WTC11 (cell line): ENCODE measurements around the gene CAP1. TPM values are rescaled to one million over a fixed set of nuclear protein-coding genes. Genes with fewer than 3 reads are reported as not detected.

Experiments used
- CBFB ChIP-seq: sonication (generic); formaldehyde crosslinking; IDR thresholded peaks from 2 replicates; pipeline ENCODE4 v1.8.1; 2022; ENCODE audit warnings: mild to moderate bottlenecking, low read depth, missing genetic modification reagents
- CREB1 ChIP-seq: sonication (generic); formaldehyde crosslinking; IDR thresholded peaks from 2 replicates; pipeline ENCODE4 v1.8.0; 2023; ENCODE audit warnings: mild to moderate bottlenecking, missing genetic modification reagents
- EMX1 ChIP-seq: fragments of 250-450 bp; sonication (Bioruptor Pico); IDR thresholded peaks from 2 replicates; pipeline ENCODE4 v1.8.0; 2021; ENCODE audit warnings: mild to moderate bottlenecking
- ETV6 ChIP-seq: sonication (generic); formaldehyde crosslinking; IDR thresholded peaks from 2 replicates; pipeline ENCODE4 v1.8.1; 2022; ENCODE audit warnings: mild to moderate bottlenecking, missing genetic modification reagents
- FOXK1 ChIP-seq: sonication (generic); formaldehyde crosslinking; IDR thresholded peaks from 2 replicates; pipeline ENCODE4 v1.8.0; 2022; ENCODE audit warnings: mild to moderate bottlenecking, moderate library complexity, missing genetic modification reagents
- FOXP1 ChIP-seq: sonication (generic); formaldehyde crosslinking; IDR thresholded peaks from 2 replicates; pipeline ENCODE4 v1.8.0; 2022; ENCODE audit warnings: missing genetic modification reagents, mild to moderate bottlenecking, moderate library complexity, borderline replicate concordance
- GRHL2 ChIP-seq: fragments of 250-450 bp; sonication (Bioruptor Pico); IDR thresholded peaks from 2 replicates; pipeline ENCODE4 v1.8.0; 2022; ENCODE audit warnings: mild to moderate bottlenecking, moderate library complexity; ENCODE audit not compliant: insufficient replicate concordance, severe bottlenecking
- IRF2 ChIP-seq: sonication (generic); formaldehyde crosslinking; IDR thresholded peaks from 2 replicates; pipeline ENCODE4 v1.8.0; 2022; ENCODE audit warnings: low read depth, missing genetic modification reagents, borderline replicate concordance
- KAT7 ChIP-seq: sonication (generic); formaldehyde crosslinking; IDR thresholded peaks from 2 replicates; pipeline ENCODE4 v1.8.1; 2023; ENCODE audit warnings: missing genetic modification reagents, mild to moderate bottlenecking, borderline replicate concordance
- MXD4 ChIP-seq: fragments of 250-450 bp; sonication (Bioruptor Pico); IDR thresholded peaks from 2 replicates; pipeline ENCODE4 v1.8.0; 2021; ENCODE audit warnings: mild to moderate bottlenecking, moderate library complexity, borderline replicate concordance
- NFE2L1 ChIP-seq: sonication (generic); formaldehyde crosslinking; IDR thresholded peaks from 2 replicates; pipeline ENCODE4 v1.8.1; 2023; ENCODE audit warnings: missing genetic modification reagents
- SOX15 ChIP-seq: fragments of 250-450 bp; sonication (Bioruptor Pico); IDR thresholded peaks from 2 replicates; pipeline ENCODE4 v1.9.0; 2021; ENCODE audit warnings: mild to moderate bottlenecking
- TCF7 ChIP-seq: sonication (generic); formaldehyde crosslinking; IDR thresholded peaks from 2 replicates; pipeline ENCODE4 v1.8.0; 2022; ENCODE audit warnings: mild to moderate bottlenecking, low read depth, missing genetic modification reagents, moderate library complexity
- TEAD1 ChIP-seq: sonication (generic); formaldehyde crosslinking; IDR thresholded peaks from 2 replicates; pipeline ENCODE4 v1.8.0; 2022; ENCODE audit warnings: mild to moderate bottlenecking, missing genetic modification reagents
- TEAD4 ChIP-seq: sonication (generic); formaldehyde crosslinking; IDR thresholded peaks from 2 replicates; pipeline ENCODE4 v1.8.0; 2022; ENCODE audit warnings: mild to moderate bottlenecking, missing genetic modification reagents
- ZNF423 ChIP-seq: fragments of 250-450 bp; sonication (Bioruptor Pico); IDR thresholded peaks from 2 replicates; pipeline ENCODE4 v2.1.2; 2022; ENCODE audit warnings: mild to moderate bottlenecking, moderate library complexity
- total RNA-seq: library from RNA; stranded (reverse); gene quantifications from 3 replicates; pipeline ENCODE4 v1.2.3, GENCODE V29; 2021
- TF ChIP-seq, protein P1 (sequence below): fragments of 250-450 bp; sonication (Bioruptor Pico); IDR thresholded peaks from 2 replicates; pipeline ENCODE4 v1.9.0; 2021; ENCODE audit warnings: mild to moderate bottlenecking, borderline replicate concordance
- TF ChIP-seq, protein P2 (sequence below): sonication (generic); formaldehyde crosslinking; IDR thresholded peaks from 2 replicates; pipeline ENCODE4 v1.8.1; 2023; ENCODE audit warnings: mild to moderate bottlenecking, missing genetic modification reagents, moderate library complexity
- TF ChIP-seq, protein P3 (sequence below): sonication (generic); formaldehyde crosslinking; IDR thresholded peaks from 2 replicates; pipeline ENCODE4 v1.8.1; 2022; ENCODE audit warnings: mild to moderate bottlenecking, missing genetic modification reagents, moderate library complexity, borderline replicate concordance
- TF ChIP-seq, protein P4 (sequence below): sonication (generic); formaldehyde crosslinking; IDR thresholded peaks from 2 replicates; pipeline ENCODE4 v1.8.1; 2022; ENCODE audit warnings: low read depth, mild to moderate bottlenecking, moderate library complexity, missing genetic modification reagents, borderline replicate concordance
- TF ChIP-seq, protein P5 (sequence below): sonication (generic); formaldehyde crosslinking; IDR thresholded peaks from 2 replicates; pipeline ENCODE4 v1.8.0; 2022; ENCODE audit warnings: mild to moderate bottlenecking, missing genetic modification reagents
- TF ChIP-seq, protein P6 (sequence below): fragments of 250-450 bp; sonication (Bioruptor Pico); IDR thresholded peaks from 2 replicates; pipeline ENCODE4 v1.8.0; 2021; ENCODE audit warnings: mild to moderate bottlenecking
- TF ChIP-seq, protein P7 (sequence below): sonication (generic); formaldehyde crosslinking; IDR thresholded peaks from 2 replicates; pipeline ENCODE4 v1.8.0; 2023; ENCODE audit warnings: missing genetic modification reagents
- TF ChIP-seq, protein P8 (sequence below): fragments of 250-450 bp; sonication (Bioruptor Pico); IDR thresholded peaks from 2 replicates; pipeline ENCODE4 v2.1.2; 2022; ENCODE audit warnings: mild to moderate bottlenecking, moderate library complexity
- TF ChIP-seq, protein P9 (sequence below): fragments of 200-600 bp; IDR thresholded peaks from 2 replicates; pipeline ENCODE4 v1.8.0; 2022; ENCODE audit warnings: antibody characterized with exemption

Gene CAP1
- total RNA-seq, 1 experiment from 2014 or later, result 304 TPM

DNA sequence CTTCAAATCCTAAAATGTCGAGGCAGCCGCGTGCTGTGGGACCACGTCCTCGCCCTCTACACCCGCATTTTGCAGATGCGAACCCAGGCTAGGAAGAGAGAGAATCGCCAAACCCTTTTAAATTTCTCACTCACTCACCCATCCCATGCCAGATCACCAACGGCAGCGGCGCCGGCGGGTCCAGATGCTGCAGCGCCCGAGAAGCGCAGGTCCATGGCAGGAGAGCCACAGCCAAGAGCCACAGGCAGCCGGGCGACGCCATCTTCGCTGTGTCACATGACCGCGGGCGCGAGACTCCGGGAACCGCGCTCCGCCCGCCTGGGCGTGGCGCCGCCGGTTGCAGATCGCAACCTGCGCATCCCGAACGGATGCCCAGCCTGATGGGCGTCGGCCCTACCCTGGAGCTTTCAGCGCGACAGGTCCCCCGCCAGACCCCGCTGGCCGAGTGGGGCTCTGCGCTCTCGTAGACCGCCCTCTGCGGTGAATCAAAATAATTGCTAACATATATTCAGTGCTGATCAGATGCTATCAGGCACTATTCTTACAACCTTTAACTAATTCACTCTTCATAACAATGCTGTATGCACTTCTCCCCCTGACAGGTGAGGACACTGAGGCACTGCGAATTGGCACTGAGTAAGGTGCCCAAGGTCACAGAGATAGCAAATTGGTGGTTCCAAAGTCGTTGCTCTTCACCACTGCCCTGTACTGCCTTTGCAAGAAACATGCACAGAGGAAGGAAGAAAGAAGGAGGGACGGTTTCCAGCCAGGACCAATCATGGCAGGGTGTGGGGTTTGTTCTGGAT, 56.7 kb downstream of the CAP1 start, which contains the start of gene PPT1 (continued):
- TF ChIP-seq, protein P1, sequence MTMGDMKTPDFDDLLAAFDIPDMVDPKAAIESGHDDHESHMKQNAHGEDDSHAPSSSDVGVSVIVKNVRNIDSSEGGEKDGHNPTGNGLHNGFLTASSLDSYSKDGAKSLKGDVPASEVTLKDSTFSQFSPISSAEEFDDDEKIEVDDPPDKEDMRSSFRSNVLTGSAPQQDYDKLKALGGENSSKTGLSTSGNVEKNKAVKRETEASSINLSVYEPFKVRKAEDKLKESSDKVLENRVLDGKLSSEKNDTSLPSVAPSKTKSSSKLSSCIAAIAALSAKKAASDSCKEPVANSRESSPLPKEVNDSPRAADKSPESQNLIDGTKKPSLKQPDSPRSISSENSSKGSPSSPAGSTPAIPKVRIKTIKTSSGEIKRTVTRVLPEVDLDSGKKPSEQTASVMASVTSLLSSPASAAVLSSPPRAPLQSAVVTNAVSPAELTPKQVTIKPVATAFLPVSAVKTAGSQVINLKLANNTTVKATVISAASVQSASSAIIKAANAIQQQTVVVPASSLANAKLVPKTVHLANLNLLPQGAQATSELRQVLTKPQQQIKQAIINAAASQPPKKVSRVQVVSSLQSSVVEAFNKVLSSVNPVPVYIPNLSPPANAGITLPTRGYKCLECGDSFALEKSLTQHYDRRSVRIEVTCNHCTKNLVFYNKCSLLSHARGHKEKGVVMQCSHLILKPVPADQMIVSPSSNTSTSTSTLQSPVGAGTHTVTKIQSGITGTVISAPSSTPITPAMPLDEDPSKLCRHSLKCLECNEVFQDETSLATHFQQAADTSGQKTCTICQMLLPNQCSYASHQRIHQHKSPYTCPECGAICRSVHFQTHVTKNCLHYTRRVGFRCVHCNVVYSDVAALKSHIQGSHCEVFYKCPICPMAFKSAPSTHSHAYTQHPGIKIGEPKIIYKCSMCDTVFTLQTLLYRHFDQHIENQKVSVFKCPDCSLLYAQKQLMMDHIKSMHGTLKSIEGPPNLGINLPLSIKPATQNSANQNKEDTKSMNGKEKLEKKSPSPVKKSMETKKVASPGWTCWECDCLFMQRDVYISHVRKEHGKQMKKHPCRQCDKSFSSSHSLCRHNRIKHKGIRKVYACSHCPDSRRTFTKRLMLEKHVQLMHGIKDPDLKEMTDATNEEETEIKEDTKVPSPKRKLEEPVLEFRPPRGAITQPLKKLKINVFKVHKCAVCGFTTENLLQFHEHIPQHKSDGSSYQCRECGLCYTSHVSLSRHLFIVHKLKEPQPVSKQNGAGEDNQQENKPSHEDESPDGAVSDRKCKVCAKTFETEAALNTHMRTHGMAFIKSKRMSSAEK (CRISPR knock-in tag), result no peak
- TF ChIP-seq ETV6 (CRISPR knock-in tag), result peak; percentile 52; the same call in 1 of the 2 replicates
- no peak for TF ChIP-seq TCF7
- TF ChIP-seq CBFB, result no peak
- TF ChIP-seq, protein P2, sequence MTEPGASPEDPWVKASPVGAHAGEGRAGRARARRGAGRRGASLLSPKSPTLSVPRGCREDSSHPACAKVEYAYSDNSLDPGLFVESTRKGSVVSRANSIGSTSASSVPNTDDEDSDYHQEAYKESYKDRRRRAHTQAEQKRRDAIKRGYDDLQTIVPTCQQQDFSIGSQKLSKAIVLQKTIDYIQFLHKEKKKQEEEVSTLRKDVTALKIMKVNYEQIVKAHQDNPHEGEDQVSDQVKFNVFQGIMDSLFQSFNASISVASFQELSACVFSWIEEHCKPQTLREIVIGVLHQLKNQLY (CRISPR knock-in tag), result 0 out of 2 replicates have a peak, but pooled peaks have one; percentile 75
- peak; percentile 71 for TF ChIP-seq TEAD1 (CRISPR knock-in tag)
- no peak; the same call in 1 of the 2 replicates for TF ChIP-seq TEAD4 (CRISPR knock-in tag)
- TF ChIP-seq, protein P3, sequence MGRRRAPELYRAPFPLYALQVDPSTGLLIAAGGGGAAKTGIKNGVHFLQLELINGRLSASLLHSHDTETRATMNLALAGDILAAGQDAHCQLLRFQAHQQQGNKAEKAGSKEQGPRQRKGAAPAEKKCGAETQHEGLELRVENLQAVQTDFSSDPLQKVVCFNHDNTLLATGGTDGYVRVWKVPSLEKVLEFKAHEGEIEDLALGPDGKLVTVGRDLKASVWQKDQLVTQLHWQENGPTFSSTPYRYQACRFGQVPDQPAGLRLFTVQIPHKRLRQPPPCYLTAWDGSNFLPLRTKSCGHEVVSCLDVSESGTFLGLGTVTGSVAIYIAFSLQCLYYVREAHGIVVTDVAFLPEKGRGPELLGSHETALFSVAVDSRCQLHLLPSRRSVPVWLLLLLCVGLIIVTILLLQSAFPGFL (CRISPR knock-in tag), result no peak
- no peak for TF ChIP-seq ZNF423 (CRISPR knock-in tag)
- no peak for TF ChIP-seq GRHL2 (CRISPR knock-in tag)
- no peak for TF ChIP-seq EMX1 (CRISPR knock-in tag)
- 0 out of 2 replicates have a peak, but pooled peaks have one; percentile 33 for TF ChIP-seq CREB1 (CRISPR knock-in tag)
- TF ChIP-seq, protein P4, sequence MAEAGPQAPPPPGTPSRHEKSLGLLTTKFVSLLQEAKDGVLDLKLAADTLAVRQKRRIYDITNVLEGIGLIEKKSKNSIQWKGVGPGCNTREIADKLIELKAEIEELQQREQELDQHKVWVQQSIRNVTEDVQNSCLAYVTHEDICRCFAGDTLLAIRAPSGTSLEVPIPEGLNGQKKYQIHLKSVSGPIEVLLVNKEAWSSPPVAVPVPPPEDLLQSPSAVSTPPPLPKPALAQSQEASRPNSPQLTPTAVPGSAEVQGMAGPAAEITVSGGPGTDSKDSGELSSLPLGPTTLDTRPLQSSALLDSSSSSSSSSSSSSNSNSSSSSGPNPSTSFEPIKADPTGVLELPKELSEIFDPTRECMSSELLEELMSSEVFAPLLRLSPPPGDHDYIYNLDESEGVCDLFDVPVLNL, result no peak; the same call in 1 of the 2 replicates
- TF ChIP-seq, protein P5, sequence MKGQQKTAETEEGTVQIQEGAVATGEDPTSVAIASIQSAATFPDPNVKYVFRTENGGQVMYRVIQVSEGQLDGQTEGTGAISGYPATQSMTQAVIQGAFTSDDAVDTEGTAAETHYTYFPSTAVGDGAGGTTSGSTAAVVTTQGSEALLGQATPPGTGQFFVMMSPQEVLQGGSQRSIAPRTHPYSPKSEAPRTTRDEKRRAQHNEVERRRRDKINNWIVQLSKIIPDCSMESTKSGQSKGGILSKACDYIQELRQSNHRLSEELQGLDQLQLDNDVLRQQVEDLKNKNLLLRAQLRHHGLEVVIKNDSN (CRISPR knock-in tag), result peak; percentile 99
- TF ChIP-seq SOX15, result no peak
- no peak for TF ChIP-seq NFE2L1 (CRISPR knock-in tag)
- peak; percentile 81; the same call in 1 of the 2 replicates for TF ChIP-seq FOXK1 (CRISPR knock-in tag)
- TF ChIP-seq, protein P6, sequence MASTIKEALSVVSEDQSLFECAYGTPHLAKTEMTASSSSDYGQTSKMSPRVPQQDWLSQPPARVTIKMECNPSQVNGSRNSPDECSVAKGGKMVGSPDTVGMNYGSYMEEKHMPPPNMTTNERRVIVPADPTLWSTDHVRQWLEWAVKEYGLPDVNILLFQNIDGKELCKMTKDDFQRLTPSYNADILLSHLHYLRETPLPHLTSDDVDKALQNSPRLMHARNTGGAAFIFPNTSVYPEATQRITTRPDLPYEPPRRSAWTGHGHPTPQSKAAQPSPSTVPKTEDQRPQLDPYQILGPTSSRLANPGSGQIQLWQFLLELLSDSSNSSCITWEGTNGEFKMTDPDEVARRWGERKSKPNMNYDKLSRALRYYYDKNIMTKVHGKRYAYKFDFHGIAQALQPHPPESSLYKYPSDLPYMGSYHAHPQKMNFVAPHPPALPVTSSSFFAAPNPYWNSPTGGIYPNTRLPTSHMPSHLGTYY (CRISPR knock-in tag), result no peak
- no peak for TF ChIP-seq MXD4 (CRISPR knock-in tag)
- TF ChIP-seq, protein P7, sequence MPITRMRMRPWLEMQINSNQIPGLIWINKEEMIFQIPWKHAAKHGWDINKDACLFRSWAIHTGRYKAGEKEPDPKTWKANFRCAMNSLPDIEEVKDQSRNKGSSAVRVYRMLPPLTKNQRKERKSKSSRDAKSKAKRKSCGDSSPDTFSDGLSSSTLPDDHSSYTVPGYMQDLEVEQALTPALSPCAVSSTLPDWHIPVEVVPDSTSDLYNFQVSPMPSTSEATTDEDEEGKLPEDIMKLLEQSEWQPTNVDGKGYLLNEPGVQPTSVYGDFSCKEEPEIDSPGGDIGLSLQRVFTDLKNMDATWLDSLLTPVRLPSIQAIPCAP (CRISPR knock-in tag), result 0 out of 2 replicates have a peak, but pooled peaks have one; percentile 37
- TF ChIP-seq, protein P8, sequence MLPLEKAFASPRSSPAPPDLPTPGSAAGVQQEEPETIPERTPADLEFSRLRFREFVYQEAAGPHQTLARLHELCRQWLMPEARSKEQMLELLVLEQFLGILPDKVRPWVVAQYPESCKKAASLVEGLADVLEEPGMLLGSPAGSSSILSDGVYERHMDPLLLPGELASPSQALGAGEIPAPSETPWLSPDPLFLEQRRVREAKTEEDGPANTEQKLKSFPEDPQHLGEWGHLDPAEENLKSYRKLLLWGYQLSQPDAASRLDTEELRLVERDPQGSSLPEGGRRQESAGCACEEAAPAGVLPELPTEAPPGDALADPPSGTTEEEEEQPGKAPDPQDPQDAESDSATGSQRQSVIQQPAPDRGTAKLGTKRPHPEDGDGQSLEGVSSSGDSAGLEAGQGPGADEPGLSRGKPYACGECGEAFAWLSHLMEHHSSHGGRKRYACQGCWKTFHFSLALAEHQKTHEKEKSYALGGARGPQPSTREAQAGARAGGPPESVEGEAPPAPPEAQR, result no peak
- TF ChIP-seq, protein P9, sequence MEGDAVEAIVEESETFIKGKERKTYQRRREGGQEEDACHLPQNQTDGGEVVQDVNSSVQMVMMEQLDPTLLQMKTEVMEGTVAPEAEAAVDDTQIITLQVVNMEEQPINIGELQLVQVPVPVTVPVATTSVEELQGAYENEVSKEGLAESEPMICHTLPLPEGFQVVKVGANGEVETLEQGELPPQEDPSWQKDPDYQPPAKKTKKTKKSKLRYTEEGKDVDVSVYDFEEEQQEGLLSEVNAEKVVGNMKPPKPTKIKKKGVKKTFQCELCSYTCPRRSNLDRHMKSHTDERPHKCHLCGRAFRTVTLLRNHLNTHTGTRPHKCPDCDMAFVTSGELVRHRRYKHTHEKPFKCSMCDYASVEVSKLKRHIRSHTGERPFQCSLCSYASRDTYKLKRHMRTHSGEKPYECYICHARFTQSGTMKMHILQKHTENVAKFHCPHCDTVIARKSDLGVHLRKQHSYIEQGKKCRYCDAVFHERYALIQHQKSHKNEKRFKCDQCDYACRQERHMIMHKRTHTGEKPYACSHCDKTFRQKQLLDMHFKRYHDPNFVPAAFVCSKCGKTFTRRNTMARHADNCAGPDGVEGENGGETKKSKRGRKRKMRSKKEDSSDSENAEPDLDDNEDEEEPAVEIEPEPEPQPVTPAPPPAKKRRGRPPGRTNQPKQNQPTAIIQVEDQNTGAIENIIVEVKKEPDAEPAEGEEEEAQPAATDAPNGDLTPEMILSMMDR, result no peak
- peak; percentile 89; the same call in 1 of the 2 replicates for TF ChIP-seq FOXP1 (CRISPR knock-in tag)
- 0 out of 2 replicates have a peak, but pooled peaks have one; percentile 65 for TF ChIP-seq KAT7 (CRISPR knock-in tag)
- no peak for TF ChIP-seq IRF2 (CRISPR knock-in tag)
